ENCODE results near the gene SELP. TPM values are rescaled to one million over a fixed set of nuclear protein-coding genes. Genes with fewer than 3 reads are reported as not detected.

SELP gene
- total and polyA plus RNA-seq, 2 of the 13 experiments (the other 11 are each of a cell fraction or from before 2014, with no cell fraction given), result 0.11 TPM; not detected in 1

GRCh38 chr1:169584483-169585144, 45.3 kb downstream of the SELP start (continued):
- TF ChIP-seq ZNF292 (CRISPR knock-in tag; IDR thresholded peaks at IDR 0.05; ENCODE audit: borderline replicate concordance, low read depth), result peak; percentile 51
- peak; percentile 16; the same call in 1 of the 2 replicates for TF ChIP-seq CREM (IDR thresholded peaks at IDR 0.05)
- no peak for TF ChIP-seq CREM (CRISPR knock-in tag; IDR thresholded peaks at IDR 0.05)
- no peak for TF ChIP-seq ZNF101 (CRISPR knock-in tag; IDR thresholded peaks at IDR 0.05; ENCODE audit: borderline replicate concordance, low read depth)
- TF ChIP-seq ZNF670 (CRISPR knock-in tag; IDR thresholded peaks at IDR 0.05; ENCODE audit: borderline replicate concordance), result no peak
- TF ChIP-seq CHD4 (IDR thresholded peaks at IDR 0.05; ENCODE audit: borderline replicate concordance, low read length), result peak; percentile 12; the same call in 1 of the 2 replicates
- TF ChIP-seq EED (CRISPR knock-in tag; IDR thresholded peaks at IDR 0.05), result no peak
- TF ChIP-seq NCOA5 (CRISPR knock-in tag; IDR thresholded peaks at IDR 0.05), result no peak
- TF ChIP-seq ZNF350 (CRISPR knock-in tag; IDR thresholded peaks at IDR 0.05; ENCODE audit: borderline replicate concordance, low read depth), result no peak
- no peak for TF ChIP-seq ZNF224 (CRISPR knock-in tag; IDR thresholded peaks at IDR 0.05)
- TF ChIP-seq HDAC2 (CRISPR knock-in tag; IDR thresholded peaks at IDR 0.05), result peak; percentile 71
- no peak for TF ChIP-seq PAX8 (CRISPR knock-in tag; IDR thresholded peaks at IDR 0.05; ENCODE audit: borderline replicate concordance)
- TF ChIP-seq NFYC (CRISPR knock-in tag; IDR thresholded peaks at IDR 0.05), result no peak
- no peak for TF ChIP-seq ZNF10 (CRISPR knock-in tag; IDR thresholded peaks at IDR 0.05; ENCODE audit: borderline replicate concordance, low read depth)
- peak; percentile 57; the same call in 1 of the 2 replicates for TF ChIP-seq ETV5 (CRISPR knock-in tag; IDR thresholded peaks at IDR 0.05; ENCODE audit: borderline replicate concordance)
- TF ChIP-seq POGK (CRISPR knock-in tag; conservative IDR thresholded peaks at IDR 0.05), result 0 out of 2 replicates have a peak, but pooled peaks have one; percentile 26
- TF ChIP-seq TEAD3 (CRISPR knock-in tag; optimal IDR thresholded peaks at IDR 0.05; ENCODE audit: borderline replicate concordance), result peak; percentile 84
- no peak for TF ChIP-seq ZNF337 (CRISPR knock-in tag; IDR thresholded peaks at IDR 0.05; ENCODE audit: borderline replicate concordance, low read depth)
- peak; percentile 26; the same call in 1 of the 2 replicates for TF ChIP-seq FOXJ3 (CRISPR knock-in tag; IDR thresholded peaks at IDR 0.05; ENCODE audit: borderline replicate concordance)
- TF ChIP-seq ZNF652 (CRISPR knock-in tag; IDR thresholded peaks at IDR 0.05; ENCODE audit: borderline replicate concordance, low read depth), result peak; percentile 40; the same call in 1 of the 2 replicates
- TF ChIP-seq JARID2 (CRISPR knock-in tag; IDR thresholded peaks at IDR 0.05; ENCODE audit: insufficient replicate concordance), result no peak

All from HepG2 (cell line).